Transverse colon (tissue), 4 donors: ENCODE measurements around the gene BBS4. TPM values are rescaled to one million over a fixed set of nuclear protein-coding genes. Genes with fewer than 3 reads are reported as not detected.

Source experiments
- DNase-seq: peaks from one replicate; pipeline ENCODE4 v3.0.0-alpha.2; 2019
- H3K27ac ChIP-seq, 4 donors: fragments of 200-600 bp; sonication (generic); 2 replicates each; pipeline ENCODE4 v1.5.1; 2016 to 2018; ENCODE audit warnings: inconsistent platforms in 4 of 4
- H3K27me3 ChIP-seq: fragments of 200-600 bp; sonication (generic); 2 replicates; pipeline ENCODE4 v1.5.1; 2017; ENCODE audit warnings: inconsistent platforms
- H3K36me3 ChIP-seq, 4 donors: fragments of 200-600 bp; sonication (generic); 2 replicates each; pipeline ENCODE4 v1.5.1; 2017 to 2019; ENCODE audit warnings: inconsistent platforms in 4 of 4
- H3K4me1 ChIP-seq, 4 donors: fragments of 200-600 bp; sonication (generic); 2 replicates each; pipeline ENCODE4 v1.5.1; 2017 to 2020; ENCODE audit warnings: inconsistent platforms in 4 of 4
- H3K4me3 ChIP-seq, 4 donors: fragments of 200-600 bp; sonication (generic); 1 replicate in 1 of 4; 2 replicates in 3 of 4; pipeline versions ENCODE4 v1.5.1 to v1.6.1; 2017 to 2019; ENCODE audit warnings: inconsistent platforms in 4 of 4
- H3K9me3 ChIP-seq, 2 donors: fragments of 200-600 bp; sonication (generic); 2 replicates each; pipeline ENCODE4 v1.5.1; 2017 to 2019; ENCODE audit warnings: inconsistent platforms in 2 of 2
- CTCF ChIP-seq, 5 experiments: fragments of 200-600 bp in 3 of 5; fragments of 450-650 bp in 2 of 5; sonication (generic) in 3 of 5; IDR thresholded peaks; 1 replicate in 2 of 5; 2 replicates in 3 of 5; pipeline ENCODE4 v1.5.1; 2016 to 2017; ENCODE audit warnings: antibody characterized with exemption in 5 of 5, inconsistent platforms in 3 of 5, mild to moderate bottlenecking in 2 of 5, moderate library complexity in 1 of 5
- EP300 ChIP-seq: sonication (generic); formaldehyde crosslinking; IDR thresholded peaks from one replicate; pipeline ENCODE4 v1.6.1; 2017; ENCODE audit warnings: antibody characterized with exemption, low read depth
- POLR2A ChIP-seq: fragments of 450-650 bp; IDR thresholded peaks from one replicate; pipeline ENCODE4 v1.6.1; 2016; ENCODE audit warnings: antibody characterized with exemption, mild to moderate bottlenecking, moderate library complexity
- POLR2AphosphoS5 ChIP-seq, 3 donors: sonication (generic); formaldehyde crosslinking; IDR thresholded peaks; one replicate each; pipeline ENCODE4 v1.6.1; 2016; ENCODE audit warnings: antibody characterized with exemption in 3 of 3
- WGBS, 2 donors: methylation state at CpG; one replicate each; pipeline ENCODE4 v1.1.5; 2018; ENCODE audit warnings: low coverage in 1 of 2; 5-methylcytosine and 5-hydroxymethylcytosine counted together
- in situ Hi-C, 4 donors: fragments of 200-750 bp; cut with MboI; loops; one replicate each; pipeline versions ENCODE4 v1.15.0 to v1.15.1; 2017; ENCODE audit warnings: low sequenced_read_pairs in 3 of 4, low pct_ligation_motif_present in 1 of 4, low pct_unique_long_range_greater_than_20kb in 1 of 4
- intact Hi-C: fragments of 100-400 bp; cut with DNase I; formaldehyde crosslinking; loops from one replicate; pipeline ENCODE4 v1.15.1; 2023; ENCODE audit warnings: low total_unique reads
- total RNA-seq, 4 donors: library from RNA; depleted of rRNA; stranded (reverse); fragments of >200 nt; gene quantifications; one replicate each; pipeline ENCODE4 v1.1.0, GENCODE V29; 2016

BBS4 gene
- total RNA-seq, 4 donors from 2014 or later: 9.2 to 21.3 (median 19.2) TPM

DNA sequence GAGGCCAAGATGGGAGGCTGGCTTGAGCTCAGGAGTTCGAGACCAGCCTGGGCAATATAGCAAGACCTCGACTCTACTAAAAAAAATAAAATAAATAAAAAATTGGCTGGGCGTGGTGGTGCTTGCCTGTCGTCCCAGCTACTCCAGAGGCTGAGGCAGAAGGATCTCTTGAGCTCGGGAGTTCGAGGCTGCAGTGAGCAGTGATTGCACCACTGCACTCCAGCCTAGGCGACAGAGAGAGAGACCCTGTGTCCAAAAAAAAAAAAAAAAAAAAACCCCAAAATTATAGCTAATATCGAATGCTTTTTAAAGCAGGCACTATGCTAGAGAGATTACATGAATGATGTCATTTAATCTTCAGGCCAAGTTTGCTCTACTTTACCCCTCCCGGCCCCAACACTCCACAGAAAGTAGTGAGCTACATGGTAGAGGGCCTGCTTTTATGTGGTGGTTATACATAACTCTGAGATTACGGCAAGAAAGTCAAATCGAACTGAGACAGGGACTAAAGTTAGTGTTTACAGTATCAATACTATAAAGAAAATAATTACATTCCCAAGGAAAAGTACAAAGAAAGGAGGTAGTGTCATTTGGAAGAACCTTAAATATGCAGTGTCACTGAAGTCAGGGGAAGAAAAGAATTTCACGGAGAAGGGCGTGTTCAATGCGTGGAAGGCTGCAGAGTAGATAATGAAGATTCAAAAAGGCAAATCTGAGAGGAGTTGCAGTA, 96.4 kb downstream of the BBS4 start:
- intact Hi-C loops (loop anchor here (5.0 kb wide), 1 partner anchor 270 kb away; the partner anchor contains the start of gene NEO1), in situ Hi-C loops (loop anchor here in 3 of 4 donors (25.0 kb wide), 1 partner anchor 480 kb away; no protein-coding TSS in a partner anchor)
- WGBS, 2 donors: 25 to 31% methylated on average over 9 to 14 of the region's 14 CpGs

GRCh38 chr15:72783004-72783639, 97.1 kb downstream of the BBS4 start:
- no peaks in the 10 kb centered on the region for H3K27me3 ChIP-seq
- peak overlapping the region; percentile 95 to 99 (median 96) for H3K27ac ChIP-seq
- peak; percentile 49 for DNase-seq
- peaks cover 8 to 31% (median 22%) of the 10 kb centered on the region in 4 donors for H3K4me1 ChIP-seq
- WGBS, 2 donors: 0% methylated on average over 12 to 31 of the region's 52 CpGs
- intact Hi-C loops: loop anchor here (5.0 kb wide), 1 partner anchor 269 kb away; the partner anchor contains the start of gene NEO1
- no peaks in the 10 kb centered on the region for H3K36me3 ChIP-seq
- no peak for TF ChIP-seq EP300
- TF ChIP-seq CTCF (IDR thresholded peaks at IDR 0.05): peak in 1 of 5 experiments; percentile 17
- peak in 1 of 3 donors; percentile 27 for TF ChIP-seq POLR2AphosphoS5 (IDR thresholded peaks at IDR 0.05)
- TF ChIP-seq POLR2A: no peak
- H3K4me3 ChIP-seq: peak overlapping the region; percentile 93 to 98 (median 98)
- in situ Hi-C loops: loop anchor here in 3 of 4 donors (25.0 kb wide), 1 partner anchor 479 kb away; no protein-coding TSS in a partner anchor
- no peaks in the 10 kb centered on the region for H3K9me3 ChIP-seq

More for the DNA sequence above, 96.4 kb downstream of the BBS4 start:
- no peaks in the 10 kb centered on the region for H3K36me3 ChIP-seq
- H3K4me3 ChIP-seq: peak overlapping the region; percentile 93 to 98 (median 98)
- TF ChIP-seq POLR2A: no peak
- TF ChIP-seq EP300: no peak
- H3K27me3 ChIP-seq: no peaks in the 10 kb centered on the region
- no peaks in the 10 kb centered on the region for H3K9me3 ChIP-seq
- peak overlapping the region; percentile 95 to 99 (median 96) for H3K27ac ChIP-seq
- no peak for DNase-seq
- H3K4me1 ChIP-seq: peaks cover 8 to 31% (median 22%) of the 10 kb centered on the region in 4 donors

GRCh38 chr15:72783640-72784455, 97.8 kb downstream of the BBS4 start, which contains the start of gene ADPGK:
Gene ADPGK, minus strand, starts transcription at chr15:72783758. Its CDS starts 67 bp downstream, at chr15:72783691.
- Histone ChIP-seq H3K36me3 (no peaks in the 10 kb centered on the region), H3K4me3 (peak within 1 kb of the TSS; percentile 93 to 98 (median 98)), H3K27me3 (no peaks in the 10 kb centered on the region), H3K27ac (peak within 1 kb of the TSS; percentile 95 to 99 (median 96)), H3K9me3 (no peaks in the 10 kb centered on the region), H3K4me1 (peaks cover 8 to 31% (median 22%) of the 10 kb centered on the region in 4 donors)
- WGBS, 2 donors: 1% methylated on average over 46 of the region's 68 CpGs; no CpG with 5 or more reads in 1 of the 2 donors
- peak; percentile 93 for DNase-seq
- in situ Hi-C loops (loop anchor here in 3 of 4 donors (25.0 kb wide), 1 partner anchor 478 kb away; no protein-coding TSS in a partner anchor), intact Hi-C loops (loop anchor here (5.0 kb wide), 1 partner anchor 268 kb away; the partner anchor contains the start of gene NEO1)
- peak; percentile 53 to 85 (median 61) for TF ChIP-seq CTCF (IDR thresholded peaks at IDR 0.05)
- peak; percentile 90 for TF ChIP-seq POLR2A
- TF ChIP-seq EP300: peak; percentile 16
- peak; percentile 95 to 98 (median 98) for TF ChIP-seq POLR2AphosphoS5 (IDR thresholded peaks at IDR 0.05)

GRCh38 chr15:72784456-72784876, 98.5 kb downstream of the BBS4 start:
- no peaks in the 10 kb centered on the region for H3K36me3 ChIP-seq
- H3K4me3 ChIP-seq: peak overlapping the region; percentile 93 to 98 (median 98)
- intact Hi-C loops (loop anchor here (5.0 kb wide), 1 partner anchor 268 kb away; the partner anchor contains the start of gene NEO1), in situ Hi-C loops (loop anchor here in 3 of 4 donors (25.0 kb wide), 1 partner anchor 478 kb away; no protein-coding TSS in a partner anchor)
- TF ChIP-seq EP300 (no peak), POLR2AphosphoS5 (IDR thresholded peaks at IDR 0.05) (no peak)
- peak overlapping the region; percentile 95 to 99 (median 96) for H3K27ac ChIP-seq
- WGBS, 2 donors: 41 to 45% methylated on average over 6 to 7 of the region's 7 CpGs
- no peak for DNase-seq
- peaks cover 8 to 31% (median 22%) of the 10 kb centered on the region in 4 donors for H3K4me1 ChIP-seq
- H3K27me3 ChIP-seq: no peaks in the 10 kb centered on the region
- no peaks in the 10 kb centered on the region for H3K9me3 ChIP-seq
